ENCODE results near the gene CRABP2.

CRABP2 gene

GRCh38 chr1:156652992-156653355 lies 52.4 kb downstream of the CRABP2 start:
- DNase-seq, result no peak

DNA sequence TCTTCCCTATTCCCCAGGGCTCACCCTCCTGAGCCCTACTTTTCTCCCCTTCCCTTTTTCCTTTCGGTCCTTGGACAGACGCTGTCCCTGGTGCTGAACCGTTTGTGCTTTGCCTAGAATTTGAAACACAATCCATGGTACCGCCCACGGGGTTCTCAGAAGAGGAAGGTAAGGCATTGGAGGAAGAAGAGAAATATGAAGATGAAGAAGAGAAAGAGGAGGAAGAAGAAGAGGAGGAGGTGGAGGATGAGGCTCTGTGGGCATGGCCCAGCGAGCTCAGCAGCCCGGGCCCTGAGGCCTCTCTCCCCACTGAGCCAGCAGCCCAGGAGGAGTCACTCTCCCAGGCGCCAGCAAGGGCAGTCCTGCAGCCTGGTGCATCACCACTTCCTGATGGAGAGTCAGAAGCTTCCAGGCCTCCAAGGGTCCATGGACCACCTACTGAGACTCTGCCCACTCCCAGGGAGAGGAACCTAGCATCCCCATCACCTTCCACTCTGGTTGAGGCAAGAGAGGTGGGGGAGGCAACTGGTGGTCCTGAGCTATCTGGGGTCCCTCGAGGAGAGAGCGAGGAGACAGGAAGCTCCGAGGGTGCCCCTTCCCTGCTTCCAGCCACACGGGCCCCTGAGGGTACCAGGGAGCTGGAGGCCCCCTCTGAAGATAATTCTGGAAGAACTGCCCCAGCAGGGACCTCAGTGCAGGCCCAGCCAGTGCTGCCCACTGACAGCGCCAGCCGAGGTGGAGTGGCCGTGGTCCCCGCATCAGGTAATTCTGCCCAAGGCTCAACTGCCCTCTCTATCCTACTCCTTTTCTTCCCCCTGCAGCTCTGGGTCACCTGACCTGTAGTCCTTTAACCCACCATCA lies 53.0 kb downstream of the CRABP2 start:
- no peak for DNase-seq

All from bone marrow (tissue), 2 donors.